ENCODE results near the gene PDCD11.

PDCD11 gene

DNA sequence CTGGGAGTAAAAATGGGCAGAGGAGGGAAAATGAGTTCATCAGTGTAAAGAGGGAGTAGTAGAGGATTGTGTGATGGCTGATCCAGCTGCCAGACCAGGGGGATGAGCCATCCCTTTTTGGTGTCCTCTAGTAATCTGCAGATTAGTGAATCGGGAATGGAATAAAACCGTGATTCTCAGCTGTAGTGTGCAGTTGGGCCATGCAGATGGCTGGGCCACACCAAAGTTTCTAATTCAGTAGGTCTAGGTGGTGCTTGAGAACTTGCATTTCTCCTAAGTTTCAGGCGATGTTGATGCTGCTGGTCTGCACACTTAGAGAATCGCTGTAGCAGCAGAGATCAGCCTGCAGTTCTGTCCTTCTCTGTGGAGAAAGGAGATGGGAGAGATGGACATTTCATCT is 22.7 kb downstream of the PDCD11 start:
- Histone ChIP-seq H3F3A (ENCODE audit: control insufficient read depth, insufficient read depth) (no peaks in the 10 kb centered on the region), H3K9me2 (replicated peaks; ENCODE audit: control insufficient read depth, low read length) (no peaks in the 10 kb centered on the region), H4K20me1 (ENCODE audit: control insufficient read depth, insufficient read depth, low read depth, low read length) (no peaks in the 10 kb centered on the region; the same call in 1 of the 2 replicates), H3K4me3 (ENCODE audit: low read length) (no peak overlapping the region), H3K27ac (ENCODE audit: low read depth, low read length) (no peak overlapping the region), H3K27me3 (ENCODE audit: control insufficient read depth, low read length) (no peaks in the 10 kb centered on the region), H3K9me3 (ENCODE audit: control insufficient read depth, insufficient read depth, low read length) (no peaks in the 10 kb centered on the region), H3K4me2 (ENCODE audit: low read length) (no peak overlapping the region), H3K79me2 (ENCODE audit: control insufficient read depth, low read length) (peaks cover 3% of the 10 kb centered on the region; the same call in 1 of the 2 replicates), H3K36me3 (ENCODE audit: control insufficient read depth, low read length) (peaks cover 93% of the 10 kb centered on the region), H3K4me1 (ENCODE audit: control insufficient read depth, low read length) (no peaks in the 10 kb centered on the region)
- TF ChIP-seq EZH2phosphoT487 (IDR thresholded peaks at IDR 0.05; ENCODE audit: borderline replicate concordance, low read length) = no peak
- TF ChIP-seq, protein P1, sequence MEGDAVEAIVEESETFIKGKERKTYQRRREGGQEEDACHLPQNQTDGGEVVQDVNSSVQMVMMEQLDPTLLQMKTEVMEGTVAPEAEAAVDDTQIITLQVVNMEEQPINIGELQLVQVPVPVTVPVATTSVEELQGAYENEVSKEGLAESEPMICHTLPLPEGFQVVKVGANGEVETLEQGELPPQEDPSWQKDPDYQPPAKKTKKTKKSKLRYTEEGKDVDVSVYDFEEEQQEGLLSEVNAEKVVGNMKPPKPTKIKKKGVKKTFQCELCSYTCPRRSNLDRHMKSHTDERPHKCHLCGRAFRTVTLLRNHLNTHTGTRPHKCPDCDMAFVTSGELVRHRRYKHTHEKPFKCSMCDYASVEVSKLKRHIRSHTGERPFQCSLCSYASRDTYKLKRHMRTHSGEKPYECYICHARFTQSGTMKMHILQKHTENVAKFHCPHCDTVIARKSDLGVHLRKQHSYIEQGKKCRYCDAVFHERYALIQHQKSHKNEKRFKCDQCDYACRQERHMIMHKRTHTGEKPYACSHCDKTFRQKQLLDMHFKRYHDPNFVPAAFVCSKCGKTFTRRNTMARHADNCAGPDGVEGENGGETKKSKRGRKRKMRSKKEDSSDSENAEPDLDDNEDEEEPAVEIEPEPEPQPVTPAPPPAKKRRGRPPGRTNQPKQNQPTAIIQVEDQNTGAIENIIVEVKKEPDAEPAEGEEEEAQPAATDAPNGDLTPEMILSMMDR (IDR thresholded peaks at IDR 0.05; ENCODE audit: low read depth, low read length, poor library complexity, severe bottlenecking) = no peak

DNA sequence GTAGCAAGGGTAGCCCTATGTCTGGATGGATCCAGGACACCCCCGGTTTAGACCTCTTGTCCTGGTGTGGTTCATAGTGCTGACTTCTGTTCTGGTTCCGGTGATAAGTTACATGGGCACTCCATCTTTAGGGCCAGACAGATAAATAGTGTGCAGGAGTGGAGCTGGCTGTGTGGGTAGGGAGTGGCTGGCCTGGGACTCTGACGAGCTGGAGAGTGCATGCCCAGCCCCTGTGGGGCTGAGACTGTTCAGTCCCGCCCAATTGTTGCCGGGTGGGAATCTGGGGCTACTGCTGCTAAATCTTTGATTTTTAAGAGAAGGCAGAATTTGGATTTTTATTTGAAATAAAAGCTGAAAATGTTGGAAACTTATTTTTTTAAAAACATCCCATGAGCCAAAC is 27.3 kb downstream of the PDCD11 start:
- peaks cover 91% of the 10 kb centered on the region for H3K36me3 ChIP-seq (ENCODE audit: control insufficient read depth, low read length)
- no peaks in the 10 kb centered on the region for H3K9me3 ChIP-seq (ENCODE audit: control insufficient read depth, insufficient read depth, low read length)
- H3K4me1 ChIP-seq (ENCODE audit: control insufficient read depth, low read length) = no peaks in the 10 kb centered on the region; the same call in 1 of the 2 replicates
- no peak overlapping the region for H3K4me2 ChIP-seq (ENCODE audit: low read length)
- H3K4me3 ChIP-seq (ENCODE audit: low read length) = no peak overlapping the region
- H3K27me3 ChIP-seq (ENCODE audit: control insufficient read depth, low read length) = no peaks in the 10 kb centered on the region
- H3K27ac ChIP-seq (ENCODE audit: low read depth, low read length) = no peak overlapping the region
- TF ChIP-seq, protein P1 (IDR thresholded peaks at IDR 0.05; ENCODE audit: low read depth, low read length, poor library complexity, severe bottlenecking) = no peak
- no peak for TF ChIP-seq EZH2phosphoT487 (IDR thresholded peaks at IDR 0.05; ENCODE audit: borderline replicate concordance, low read length)
- peaks cover 3% of the 10 kb centered on the region; the same call in 1 of the 2 replicates for H3K79me2 ChIP-seq (ENCODE audit: control insufficient read depth, low read length)
- H3K9me2 ChIP-seq (replicated peaks; ENCODE audit: control insufficient read depth, low read length) = no peaks in the 10 kb centered on the region
- 0 out of 2 replicates have a peak, but pooled peaks cover 5% of the 10 kb centered on the region for H3F3A ChIP-seq (ENCODE audit: control insufficient read depth, insufficient read depth)
- peaks cover 5% of the 10 kb centered on the region for H4K20me1 ChIP-seq (ENCODE audit: control insufficient read depth, insufficient read depth, low read depth, low read length)

DNA sequence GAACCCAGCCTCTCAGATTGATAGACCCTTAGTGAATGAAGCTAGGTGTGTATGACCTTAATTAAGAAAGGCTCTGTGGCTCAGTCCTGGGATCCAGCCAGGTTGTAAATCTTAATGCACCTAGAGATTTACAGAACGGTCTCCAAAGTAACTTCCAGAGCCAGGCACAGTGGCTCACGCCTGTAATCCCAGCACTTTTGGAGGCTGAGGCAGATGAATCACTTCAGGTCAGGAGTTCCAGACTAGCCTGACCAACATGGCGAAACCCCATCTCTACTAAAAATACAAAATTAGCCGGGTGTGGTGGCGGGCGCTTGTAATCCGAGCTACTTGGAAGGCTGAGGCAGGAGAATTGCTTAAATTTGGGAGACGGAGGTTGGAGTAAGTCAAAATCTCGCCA is 31.4 kb downstream of the PDCD11 start:
- no peaks in the 10 kb centered on the region for H3K27me3 ChIP-seq (ENCODE audit: control insufficient read depth, low read length)
- peaks cover 3% of the 10 kb centered on the region; the same call in 1 of the 2 replicates for H3K79me2 ChIP-seq (ENCODE audit: control insufficient read depth, low read length)
- H3K4me3 ChIP-seq (ENCODE audit: low read length) = no peak overlapping the region
- no peaks in the 10 kb centered on the region for H3K9me3 ChIP-seq (ENCODE audit: control insufficient read depth, insufficient read depth, low read length)
- H3F3A ChIP-seq (ENCODE audit: control insufficient read depth, insufficient read depth) = 0 out of 2 replicates have a peak, but pooled peaks cover 5% of the 10 kb centered on the region
- H3K9me2 ChIP-seq (replicated peaks; ENCODE audit: control insufficient read depth, low read length) = no peaks in the 10 kb centered on the region
- H3K4me2 ChIP-seq (ENCODE audit: low read length) = no peak overlapping the region
- peaks cover 93% of the 10 kb centered on the region for H3K36me3 ChIP-seq (ENCODE audit: control insufficient read depth, low read length)
- H3K4me1 ChIP-seq (ENCODE audit: control insufficient read depth, low read length) = no peaks in the 10 kb centered on the region; the same call in 1 of the 2 replicates
- no peak overlapping the region for H3K27ac ChIP-seq (ENCODE audit: low read depth, low read length)
- TF ChIP-seq, protein P1 (IDR thresholded peaks at IDR 0.05; ENCODE audit: low read depth, low read length, poor library complexity, severe bottlenecking) = no peak
- no peak for TF ChIP-seq EZH2phosphoT487 (IDR thresholded peaks at IDR 0.05; ENCODE audit: borderline replicate concordance, low read length)
- H4K20me1 ChIP-seq (ENCODE audit: control insufficient read depth, insufficient read depth, low read depth, low read length) = peaks cover 5% of the 10 kb centered on the region

Data from DOHH2 (cell line).